ENCODE data around the gene LRRC23.
"Not testable (repeated sequence)": the region's sequence is repeated elsewhere in the genome, so short reads cannot be mapped to it uniquely, and the experiment has no call there.

The LRRC23 gene

GRCh38 chr12:6908141-6908540 is 3.5 kb downstream of the LRRC23 start:
- H3K4ac ChIP-seq (ENCODE audit: low read depth, low read length); H2BK12ac ChIP-seq (ENCODE audit: low read length); H3K79me2 ChIP-seq (ENCODE audit: control insufficient read depth, insufficient read depth, low read length, poor library complexity); H4K8ac ChIP-seq (ENCODE audit: low read depth, low read length); H2BK120ac ChIP-seq (ENCODE audit: insufficient read depth, low read length, poor library complexity); H3K4me1 ChIP-seq (ENCODE audit: control insufficient read depth in 1 of 2, insufficient read depth in 2 of 2, low read length in 2 of 2); H3K9ac ChIP-seq (ENCODE audit: low read length); H3K36me3 ChIP-seq (ENCODE audit: control insufficient read depth in 1 of 2, insufficient read depth in 2 of 2, low read length in 2 of 2); H3K27ac ChIP-seq (ENCODE audit: low read depth, low read length); H2AFZ ChIP-seq (ENCODE audit: insufficient read depth, low read length, poor library complexity); H3K14ac ChIP-seq (ENCODE audit: low read length); H3K9me3 ChIP-seq (ENCODE audit: insufficient read depth, low read depth, low read length); H2BK5ac ChIP-seq (ENCODE audit: low read depth, low read length, poor library complexity); H3K18ac ChIP-seq (ENCODE audit: low read length); DNase-seq; H3K27me3 ChIP-seq (ENCODE audit: insufficient read depth, low read length); H3K23ac ChIP-seq (ENCODE audit: low read length); H3K79me1 ChIP-seq (ENCODE audit: low read length); H2AK5ac ChIP-seq (ENCODE audit: low read length); H4K12ac ChIP-seq (ENCODE audit: low read depth, low read length); H3K4me3 ChIP-seq (ENCODE audit: low read depth, low read length); H4K91ac ChIP-seq (ENCODE audit: low read depth, low read length); H3K4me2 ChIP-seq (ENCODE audit: low read length): not testable (repeated sequence)
- no CpG with 5 or more reads among the region's 11 CpGs for WGBS (ENCODE audit: extremely low coverage, insufficient coverage, insufficient read length)

GRCh38 chr12:6909421-6910145 is 5.0 kb downstream of the LRRC23 start:
- peaks cover 4% of the 10 kb centered on the region for H3K79me1 ChIP-seq (ENCODE audit: low read length)
- no peak overlapping the region for H3K4ac ChIP-seq (ENCODE audit: low read depth, low read length)

DNA sequence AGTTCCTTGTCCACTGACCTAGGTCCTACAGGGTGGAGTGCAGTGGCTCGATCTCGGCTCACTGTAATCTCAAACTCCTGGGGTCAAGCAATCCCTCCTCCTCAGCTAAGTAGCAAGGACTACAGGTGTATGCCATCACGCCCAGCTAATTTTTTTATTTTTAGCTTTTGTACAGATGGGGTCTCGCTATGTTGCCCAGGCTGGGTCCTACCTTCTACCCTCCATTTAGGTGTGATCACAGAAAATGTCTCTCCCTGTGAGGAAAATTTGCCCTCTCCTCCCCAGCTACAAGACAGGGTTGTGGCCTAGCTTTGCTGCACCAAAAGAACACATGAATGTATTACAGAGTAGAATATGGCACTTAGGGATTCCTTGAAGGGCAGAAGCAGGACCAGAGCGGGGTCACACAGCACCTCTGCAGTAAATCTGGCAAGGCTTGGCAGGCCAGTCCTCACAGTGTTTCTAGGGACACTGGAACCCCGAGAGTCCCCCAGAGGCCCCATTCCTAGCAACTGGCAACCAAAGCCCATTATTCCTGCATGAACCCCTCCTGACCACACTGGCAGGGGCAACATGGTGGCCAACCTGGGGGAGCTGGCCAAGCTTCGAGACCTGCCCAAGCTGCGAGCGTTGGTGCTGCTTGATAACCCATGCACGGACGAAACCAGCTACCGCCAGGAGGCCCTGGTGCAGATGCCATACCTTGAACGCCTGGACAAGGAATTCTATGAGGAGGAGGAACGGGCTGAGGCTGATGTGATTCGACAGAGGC is 7.7 kb downstream of the LRRC23 start:
- Histone ChIP-seq H3K27ac (ENCODE audit: low read depth, low read length) (no peak overlapping the region), H3K18ac (ENCODE audit: low read length) (no peak overlapping the region), H3K27me3 (ENCODE audit: insufficient read depth, low read length) (peaks cover 18% of the 10 kb centered on the region), H2AK5ac (ENCODE audit: low read length) (no peak overlapping the region), H3K23ac (ENCODE audit: low read length) (no peak overlapping the region), H3K4ac (ENCODE audit: low read depth, low read length) (no peak overlapping the region), H2BK12ac (ENCODE audit: low read length) (no peak overlapping the region), H3K4me1 (ENCODE audit: control insufficient read depth in 1 of 2, insufficient read depth in 2 of 2, low read length in 2 of 2) (peaks cover 0 to 3% of the 10 kb centered on the region in 2 experiments), H4K12ac (ENCODE audit: low read depth, low read length) (no peak overlapping the region), H2BK120ac (ENCODE audit: insufficient read depth, low read length, poor library complexity) (no peak overlapping the region), H3K4me2 (ENCODE audit: low read length) (no peak overlapping the region), H4K91ac (ENCODE audit: low read depth, low read length) (no peak overlapping the region), H3K9me3 (ENCODE audit: insufficient read depth, low read depth, low read length) (no peaks in the 10 kb centered on the region), H3K4me3 (ENCODE audit: low read depth, low read length) (no peak overlapping the region), H4K8ac (ENCODE audit: low read depth, low read length) (no peak overlapping the region), H3K79me2 (ENCODE audit: control insufficient read depth, insufficient read depth, low read length, poor library complexity) (no peaks in the 10 kb centered on the region), H2AFZ (ENCODE audit: insufficient read depth, low read length, poor library complexity) (no peak overlapping the region), H2BK5ac (ENCODE audit: low read depth, low read length, poor library complexity) (no peak overlapping the region), H3K79me1 (ENCODE audit: low read length) (no peaks in the 10 kb centered on the region), H3K14ac (ENCODE audit: low read length) (no peak overlapping the region), H3K9ac (ENCODE audit: low read length) (no peak overlapping the region), H3K36me3 (ENCODE audit: control insufficient read depth in 1 of 2, insufficient read depth in 2 of 2, low read length in 2 of 2) (no peaks in the 10 kb centered on the region)
- WGBS (ENCODE audit: extremely low coverage, insufficient coverage, insufficient read length): no CpG with 5 or more reads among the region's 15 CpGs
- no peak for DNase-seq

More at GRCh38 chr12:6909421-6910145, 5.0 kb downstream of the LRRC23 start:
- H3K23ac ChIP-seq (ENCODE audit: low read length): no peak overlapping the region
- H3K36me3 ChIP-seq (ENCODE audit: control insufficient read depth in 1 of 2, insufficient read depth in 2 of 2, low read length in 2 of 2): no peaks in the 10 kb centered on the region
- H3K27ac ChIP-seq (ENCODE audit: low read depth, low read length): no peak overlapping the region
- peaks cover 9% of the 10 kb centered on the region for H3K27me3 ChIP-seq (ENCODE audit: insufficient read depth, low read length)
- no peak overlapping the region for H2BK12ac ChIP-seq (ENCODE audit: low read length)
- no peak overlapping the region for H3K9ac ChIP-seq (ENCODE audit: low read length)
- H4K8ac ChIP-seq (ENCODE audit: low read depth, low read length): no peak overlapping the region
- H2AK5ac ChIP-seq (ENCODE audit: low read length): no peak overlapping the region
- no peak overlapping the region for H4K12ac ChIP-seq (ENCODE audit: low read depth, low read length)
- H3K4me3 ChIP-seq (ENCODE audit: low read depth, low read length): no peak overlapping the region
- H2BK5ac ChIP-seq (ENCODE audit: low read depth, low read length, poor library complexity): no peak overlapping the region
- WGBS (ENCODE audit: extremely low coverage, insufficient coverage, insufficient read length): no CpG with 5 or more reads among the region's 4 CpGs
- peaks cover 4 to 9% of the 10 kb centered on the region in 2 experiments for H3K4me1 ChIP-seq (ENCODE audit: control insufficient read depth in 1 of 2, insufficient read depth in 2 of 2, low read length in 2 of 2)
- no peak overlapping the region for H3K4me2 ChIP-seq (ENCODE audit: low read length)
- no peaks in the 10 kb centered on the region for H3K9me3 ChIP-seq (ENCODE audit: insufficient read depth, low read depth, low read length)
- peaks cover 3% of the 10 kb centered on the region for H3K79me2 ChIP-seq (ENCODE audit: control insufficient read depth, insufficient read depth, low read length, poor library complexity)
- H2AFZ ChIP-seq (ENCODE audit: insufficient read depth, low read length, poor library complexity): no peak overlapping the region
- H3K18ac ChIP-seq (ENCODE audit: low read length): no peak overlapping the region
- no peak for DNase-seq
- H2BK120ac ChIP-seq (ENCODE audit: insufficient read depth, low read length, poor library complexity): no peak overlapping the region
- H4K91ac ChIP-seq (ENCODE audit: low read depth, low read length): no peak overlapping the region
- no peak overlapping the region for H3K14ac ChIP-seq (ENCODE audit: low read length)

GRCh38 chr12:6914246-6914946 is 9.8 kb downstream of the LRRC23 start, which contains the start of gene ENO2:
TSS of gene ENO2 (plus strand) at chr12:6914580. CDS start at chr12:6915833, 1,253 bp downstream.
- no peaks in the 10 kb centered on the region for H3K36me3 ChIP-seq (ENCODE audit: control insufficient read depth in 1 of 2, insufficient read depth in 2 of 2, low read length in 2 of 2)
- no peaks in the 10 kb centered on the region for H3K9me3 ChIP-seq (ENCODE audit: insufficient read depth, low read depth, low read length)
- H3K9ac ChIP-seq (ENCODE audit: low read length): no peak within 1 kb of the TSS

More at GRCh38 chr12:6914246-6914946, 9.8 kb downstream of the LRRC23 start, which contains the start of gene ENO2:
- DNase-seq: peak in 1 of 2 donors; percentile 36
- H4K8ac ChIP-seq (ENCODE audit: low read depth, low read length): no peak within 1 kb of the TSS
- no peak within 1 kb of the TSS for H3K14ac ChIP-seq (ENCODE audit: low read length)
- no peak within 1 kb of the TSS for H3K4ac ChIP-seq (ENCODE audit: low read depth, low read length)
- peak within 1 kb of the TSS; percentile 64 for H3K4me2 ChIP-seq (ENCODE audit: low read length)
- H3K4me1 ChIP-seq (ENCODE audit: control insufficient read depth in 1 of 2, insufficient read depth in 2 of 2, low read length in 2 of 2): peaks cover 0 to 3% of the 10 kb centered on the region in 2 experiments
- H2AK5ac ChIP-seq (ENCODE audit: low read length): no peak within 1 kb of the TSS
- H3K4me3 ChIP-seq (ENCODE audit: low read depth, low read length): peak within 1 kb of the TSS; percentile 49
- no peak within 1 kb of the TSS for H4K12ac ChIP-seq (ENCODE audit: low read depth, low read length)
- no peak within 1 kb of the TSS for H2BK120ac ChIP-seq (ENCODE audit: insufficient read depth, low read length, poor library complexity)
- H3K23ac ChIP-seq (ENCODE audit: low read length): no peak within 1 kb of the TSS
- no peak within 1 kb of the TSS for H3K18ac ChIP-seq (ENCODE audit: low read length)
- H2BK12ac ChIP-seq (ENCODE audit: low read length): no peak within 1 kb of the TSS
- H3K27ac ChIP-seq (ENCODE audit: low read depth, low read length): no peak within 1 kb of the TSS
- no CpG with 5 or more reads among the region's 68 CpGs for WGBS (ENCODE audit: extremely low coverage, insufficient coverage, insufficient read length)
- no peak within 1 kb of the TSS for H4K91ac ChIP-seq (ENCODE audit: low read depth, low read length)
- peaks cover 18% of the 10 kb centered on the region for H3K27me3 ChIP-seq (ENCODE audit: insufficient read depth, low read length)
- no peak within 1 kb of the TSS for H2BK5ac ChIP-seq (ENCODE audit: low read depth, low read length, poor library complexity)
- peak within 1 kb of the TSS; percentile 50 for H2AFZ ChIP-seq (ENCODE audit: insufficient read depth, low read length, poor library complexity)
- H3K79me1 ChIP-seq (ENCODE audit: low read length): no peaks in the 10 kb centered on the region
- H3K79me2 ChIP-seq (ENCODE audit: control insufficient read depth, insufficient read depth, low read length, poor library complexity): no peaks in the 10 kb centered on the region

Data from trophoblast cell (in vitro differentiated cells and primary cell).